GM19438 (cell line): Measurements from ENCODE around the gene CYP4F3.
"Not testable (repeated sequence)": the region's sequence is repeated elsewhere in the genome, so short reads cannot be mapped to it uniquely, and the experiment has no call there.

Experiments
- ATAC-seq: cut with Tn5 transposase; IDR thresholded peaks from one replicate; pipeline ENCODE4 v1.9.1; 2021; ENCODE audit warnings: low read depth; ENCODE audit not compliant: unreplicated experiment

The CYP4F3 gene

GRCh38 chr19:15640294-15640903 lies at the start of gene CYP4F3:
Gene CYP4F3, plus strand, starts transcription at chr19:15640897. Its CDS starts 519 bp downstream, at chr19:15641416.
- ATAC-seq: no peak

GRCh38 chr19:15591796-15592195 lies 48.9 kb upstream of the CYP4F3 start:
- no peak for ATAC-seq

GRCh38 chr19:15592506-15592905 lies 48.2 kb upstream of the CYP4F3 start:
- ATAC-seq: not testable (repeated sequence)

- not testable (repeated sequence) for ATAC-seq
Measured at GRCh38 chr19:15593766-15594165, 46.9 kb upstream of the CYP4F3 start.

GRCh38 chr19:15595069-15595468 lies 45.6 kb upstream of the CYP4F3 start:
- ATAC-seq: no peak

- ATAC-seq: not testable (repeated sequence)
Measured at GRCh38 chr19:15607978-15608925, 32.4 kb upstream of the CYP4F3 start.

GRCh38 chr19:15609261-15609660 lies 31.4 kb upstream of the CYP4F3 start:
- no peak for ATAC-seq

GRCh38 chr19:15612342-15612741 lies 28.4 kb upstream of the CYP4F3 start:
- no peak for ATAC-seq

- no peak for ATAC-seq
Measured at GRCh38 chr19:15613338-15613737, 27.4 kb upstream of the CYP4F3 start.

- no peak for ATAC-seq
Measured at GRCh38 chr19:15614507-15615379, 26.0 kb upstream of the CYP4F3 start, which contains the start of gene CYP4F8. Gene CYP4F8, plus strand, starts transcription at chr19:15615218. Its CDS starts 399 bp downstream, at chr19:15615617.

GRCh38 chr19:15615526-15615925 lies 25.2 kb upstream of the CYP4F3 start:
- ATAC-seq: no peak

GRCh38 chr19:15616183-15616582 lies 24.5 kb upstream of the CYP4F3 start:
- ATAC-seq: no peak

GRCh38 chr19:15616627-15617270 lies 23.9 kb upstream of the CYP4F3 start:
- no peak for ATAC-seq

- no peak for ATAC-seq
Measured at GRCh38 chr19:15618321-15618720, 22.4 kb upstream of the CYP4F3 start.

- no peak for ATAC-seq
Measured at GRCh38 chr19:15621801-15622200, 18.9 kb upstream of the CYP4F3 start.

GRCh38 chr19:15622991-15623390 lies 17.7 kb upstream of the CYP4F3 start:
- ATAC-seq: no peak

GRCh38 chr19:15623711-15624318 lies 16.9 kb upstream of the CYP4F3 start:
- no peak for ATAC-seq

GRCh38 chr19:15628236-15629002 lies 12.3 kb upstream of the CYP4F3 start:
- no peak for ATAC-seq
